ENCODE measurements around the gene DMTF1. TPM values are rescaled to one million over a fixed set of nuclear protein-coding genes. Genes with fewer than 3 reads are reported as not detected.

The DMTF1 gene
- total RNA-seq, 1 donor from 2014 or later: 70.9 TPM

DNA sequence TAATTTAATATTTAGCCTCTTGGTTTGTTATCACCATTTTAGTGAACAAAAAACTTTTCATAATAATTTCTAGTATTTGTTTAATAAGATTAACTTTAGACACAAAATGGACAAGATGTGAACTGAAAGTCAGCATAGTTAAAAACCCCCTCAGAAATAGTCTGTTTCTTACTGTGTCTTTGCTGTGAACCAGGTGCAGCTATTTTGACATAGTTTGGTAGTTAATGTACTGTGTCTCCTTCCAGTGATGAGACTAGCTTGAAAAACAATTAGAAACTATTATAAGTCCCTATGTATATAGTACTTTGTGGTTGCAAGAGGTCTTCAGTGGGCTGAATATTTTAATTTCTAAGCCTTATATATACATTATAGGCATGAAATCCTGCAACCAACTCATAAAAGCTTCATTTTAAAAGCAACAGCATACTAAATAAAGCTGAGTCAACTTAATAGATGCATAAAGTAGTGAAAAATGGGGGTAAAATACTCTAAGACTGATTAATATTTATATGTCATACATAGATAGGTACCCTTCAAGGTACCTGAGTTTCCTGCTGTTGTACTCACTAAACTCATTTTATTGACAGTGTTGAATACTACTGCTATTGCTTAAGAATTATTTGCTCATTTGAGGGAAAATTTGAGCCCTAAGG is 19.2 kb downstream of the DMTF1 start:
- no peak for DNase-seq (ENCODE audit: low read depth)
- TF ChIP-seq CTCF (conservative IDR thresholded peaks at IDR 0.05; ENCODE audit: low read depth, low read length): no peak
- no peak overlapping the region for H3K4me3 ChIP-seq (ENCODE audit: low read depth, low read length)

DNA sequence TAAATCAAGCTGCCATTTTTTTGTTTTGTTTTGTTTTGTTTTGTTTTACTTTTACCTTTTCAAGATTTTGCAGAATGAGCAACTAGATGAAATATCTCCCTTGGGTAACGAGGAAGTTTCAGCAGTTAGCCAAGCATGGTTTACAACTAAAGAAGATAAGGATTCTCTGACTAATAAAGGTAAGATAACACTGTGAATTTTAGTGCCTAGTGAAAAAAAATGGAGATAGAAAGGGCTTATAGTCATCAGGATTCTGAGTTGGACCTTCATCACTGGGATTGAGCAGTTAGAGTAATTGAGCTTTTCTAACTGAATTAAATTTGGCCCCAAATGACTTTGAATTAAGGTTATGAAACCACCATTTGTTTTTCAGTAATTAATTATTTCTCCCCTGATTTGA is 21.2 kb downstream of the DMTF1 start:
- DNase-seq (ENCODE audit: low read depth): no peak
- TF ChIP-seq CTCF (conservative IDR thresholded peaks at IDR 0.05; ENCODE audit: low read depth, low read length): no peak
- H3K4me3 ChIP-seq (ENCODE audit: low read depth, low read length): no peak overlapping the region

DNA sequence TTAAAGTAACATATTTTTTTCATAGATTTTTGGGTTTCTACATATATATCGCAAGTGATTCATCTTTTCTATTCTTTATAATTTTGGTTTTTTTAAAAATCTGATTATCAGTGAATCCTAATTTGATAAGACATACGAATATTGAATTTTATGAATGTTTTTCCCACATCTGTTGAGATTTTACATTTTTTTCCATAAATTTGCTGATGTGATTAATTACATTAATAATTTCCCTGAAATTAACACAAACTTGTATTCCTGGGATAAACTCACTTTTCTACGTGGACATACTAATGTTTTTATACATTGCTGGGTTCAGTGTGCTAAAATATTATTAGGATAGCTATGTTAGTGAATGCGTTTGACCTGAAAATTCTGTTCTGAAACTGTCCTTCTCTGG is 26.1 kb downstream of the DMTF1 start:
- TF ChIP-seq CTCF (conservative IDR thresholded peaks at IDR 0.05; ENCODE audit: low read depth, low read length): no peak
- DNase-seq (ENCODE audit: low read depth): no peak
- H3K4me3 ChIP-seq (ENCODE audit: low read depth, low read length): no peak overlapping the region

- TF ChIP-seq CTCF (conservative IDR thresholded peaks at IDR 0.05; ENCODE audit: low read depth, low read length): no peak
- H3K4me3 ChIP-seq (ENCODE audit: low read depth, low read length): no peak overlapping the region
- no peak for DNase-seq (ENCODE audit: low read depth)
These were observed 26.9 kb downstream of the DMTF1 start for GRCh38 chr7:87179180-87179579.

- no peak for DNase-seq (ENCODE audit: low read depth)
- H3K4me3 ChIP-seq (ENCODE audit: low read depth, low read length): no peak overlapping the region
- no peak for TF ChIP-seq CTCF (conservative IDR thresholded peaks at IDR 0.05; ENCODE audit: low read depth, low read length)
These were observed 34.9 kb downstream of the DMTF1 start for GRCh38 chr7:87187120-87187519.

GRCh38 chr7:87188930-87189329 is 36.7 kb downstream of the DMTF1 start:
- DNase-seq (ENCODE audit: low read depth): no peak
- no peak for TF ChIP-seq CTCF (conservative IDR thresholded peaks at IDR 0.05; ENCODE audit: low read depth, low read length)
- H3K4me3 ChIP-seq (ENCODE audit: low read depth, low read length): no peak overlapping the region

DNA sequence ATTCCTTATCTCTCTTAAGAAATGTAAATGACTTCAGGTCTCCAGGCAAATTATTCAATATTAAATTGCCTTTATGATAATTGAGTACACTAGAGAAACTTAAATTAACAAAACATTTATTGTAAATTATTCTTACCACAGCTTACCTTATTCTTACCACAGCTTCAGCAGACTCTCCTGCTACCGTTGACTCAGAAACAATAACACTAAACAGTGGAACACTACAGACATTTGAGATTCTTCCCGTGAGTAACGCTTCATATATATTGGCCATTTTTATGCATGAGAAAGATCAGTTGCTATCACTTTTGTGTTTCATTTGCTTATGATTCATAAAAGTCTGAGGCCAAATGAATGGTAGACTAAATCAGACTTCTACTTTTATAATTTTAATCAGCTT is 38.5 kb downstream of the DMTF1 start:
- H3K4me3 ChIP-seq (ENCODE audit: low read depth, low read length): no peak overlapping the region
- TF ChIP-seq CTCF (conservative IDR thresholded peaks at IDR 0.05; ENCODE audit: low read depth, low read length): no peak
- no peak for DNase-seq (ENCODE audit: low read depth)

Data from epithelial cell of proximal tubule (primary cell).